HG02970 (cell line): ENCODE data around the gene EID2B.

Experiments
- ATAC-seq: cut with Tn5 transposase; IDR thresholded peaks from one replicate; pipeline ENCODE4 v1.9.1; 2021; ENCODE audit warnings: mild to moderate bottlenecking, moderate library complexity, moderate number of reproducible peaks; ENCODE audit not compliant: unreplicated experiment, low FRiP score

The EID2B gene

DNA sequence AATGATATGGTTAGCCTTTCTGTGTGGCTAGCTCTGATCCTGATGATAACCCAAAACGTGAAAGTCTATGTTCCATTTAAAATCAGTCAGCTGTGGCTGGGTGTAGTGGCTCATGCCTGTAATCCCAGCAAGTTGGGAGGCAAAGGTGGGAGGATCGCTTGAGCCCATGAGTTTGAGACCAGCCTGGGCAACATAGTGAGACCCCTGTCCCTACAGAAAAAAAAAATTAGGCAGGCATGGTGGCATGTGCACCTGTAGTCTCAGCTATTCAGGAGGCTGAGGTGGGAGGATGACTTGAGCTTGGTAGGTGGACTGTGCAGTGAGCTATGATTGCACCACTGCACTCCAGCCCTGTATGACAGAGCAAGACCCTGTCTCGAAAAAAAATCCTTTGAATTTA is 1.1 kb upstream of the EID2B start:
- no peak for ATAC-seq

DNA sequence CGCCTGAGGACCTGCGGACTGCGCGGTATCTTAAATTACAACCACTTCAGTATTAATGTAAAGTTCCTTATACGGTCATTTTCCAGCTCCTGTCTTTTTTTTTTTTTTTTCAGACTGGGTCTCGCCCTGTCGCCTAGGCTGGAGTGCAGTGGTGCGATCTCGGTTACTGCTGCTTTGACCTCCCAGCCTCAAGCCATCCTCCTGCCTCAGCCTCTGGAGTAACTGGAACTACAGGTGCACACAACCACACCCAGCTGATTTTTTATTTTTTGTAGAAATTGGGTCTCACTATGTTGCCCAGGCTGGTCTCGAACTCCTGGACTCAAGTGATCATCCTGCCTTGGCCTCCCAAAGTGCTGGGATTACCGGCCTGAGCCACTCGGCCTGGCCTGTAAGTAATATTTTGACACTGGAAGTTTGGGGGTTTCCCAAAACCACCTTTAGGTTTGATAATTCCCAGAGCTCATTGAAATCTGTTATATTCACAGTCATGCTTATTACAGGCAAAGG is 406 bp upstream of the EID2B start:
- ATAC-seq, result no peak

DNA sequence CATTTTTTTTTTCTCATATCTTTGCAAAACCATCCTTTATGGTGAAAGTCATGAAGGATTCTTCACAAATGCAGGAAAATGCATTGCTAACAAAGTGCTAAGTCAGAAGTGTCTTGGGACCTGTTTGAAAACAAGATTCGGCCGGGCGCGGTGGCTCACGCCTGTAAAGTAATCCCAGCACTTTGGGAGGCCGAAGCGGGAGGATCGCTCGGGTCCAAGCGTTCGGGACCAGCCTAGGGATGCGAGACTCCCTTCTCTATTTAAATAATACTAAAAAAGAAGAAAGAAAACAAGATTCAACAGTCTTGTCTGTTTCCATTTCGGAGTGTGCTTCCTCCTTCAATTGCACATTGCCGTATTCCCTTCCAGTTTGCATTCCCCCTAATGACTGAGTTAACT is 819 bp downstream of the EID2B start:
- no peak for ATAC-seq

DNA sequence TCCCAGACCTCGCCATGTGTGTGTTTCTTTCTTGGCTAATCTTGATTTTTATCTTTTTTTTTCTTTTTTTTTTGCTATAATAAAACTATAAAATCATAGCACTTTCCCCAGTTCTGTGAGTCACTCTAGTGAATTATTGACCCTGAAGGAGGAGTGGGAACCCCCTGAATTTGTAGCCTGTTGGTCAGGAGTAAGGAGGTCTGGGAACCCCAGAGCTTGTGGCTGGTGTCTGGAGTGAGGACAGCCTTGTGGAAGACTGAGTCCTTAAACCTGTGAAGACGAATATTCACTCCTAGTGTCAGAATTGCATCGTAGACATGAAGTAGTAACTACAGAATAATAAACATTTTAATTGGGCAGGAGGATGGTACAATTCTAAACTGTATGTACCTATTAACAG is 7.4 kb downstream of the EID2B start:
- no peak for ATAC-seq

DNA sequence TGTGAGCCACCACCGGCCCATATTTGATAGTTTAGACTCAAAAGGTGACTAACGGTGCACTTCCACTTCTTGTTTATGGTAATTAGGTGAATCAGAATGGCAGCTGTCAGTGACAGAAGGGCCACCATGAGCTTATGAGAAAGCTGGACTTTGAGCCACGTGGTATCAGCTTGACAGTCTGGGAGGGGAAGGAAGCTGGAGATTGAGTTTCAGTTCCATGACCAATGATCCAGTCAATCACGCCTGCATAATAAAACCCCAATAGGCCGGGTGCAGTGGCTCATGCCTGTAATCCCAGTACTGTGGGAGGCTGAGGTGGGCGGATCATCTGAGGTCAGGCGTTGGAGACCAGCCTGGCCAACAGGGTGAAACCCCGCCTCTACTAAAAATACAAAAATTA is 8.2 kb downstream of the EID2B start:
- no peak for ATAC-seq

DNA sequence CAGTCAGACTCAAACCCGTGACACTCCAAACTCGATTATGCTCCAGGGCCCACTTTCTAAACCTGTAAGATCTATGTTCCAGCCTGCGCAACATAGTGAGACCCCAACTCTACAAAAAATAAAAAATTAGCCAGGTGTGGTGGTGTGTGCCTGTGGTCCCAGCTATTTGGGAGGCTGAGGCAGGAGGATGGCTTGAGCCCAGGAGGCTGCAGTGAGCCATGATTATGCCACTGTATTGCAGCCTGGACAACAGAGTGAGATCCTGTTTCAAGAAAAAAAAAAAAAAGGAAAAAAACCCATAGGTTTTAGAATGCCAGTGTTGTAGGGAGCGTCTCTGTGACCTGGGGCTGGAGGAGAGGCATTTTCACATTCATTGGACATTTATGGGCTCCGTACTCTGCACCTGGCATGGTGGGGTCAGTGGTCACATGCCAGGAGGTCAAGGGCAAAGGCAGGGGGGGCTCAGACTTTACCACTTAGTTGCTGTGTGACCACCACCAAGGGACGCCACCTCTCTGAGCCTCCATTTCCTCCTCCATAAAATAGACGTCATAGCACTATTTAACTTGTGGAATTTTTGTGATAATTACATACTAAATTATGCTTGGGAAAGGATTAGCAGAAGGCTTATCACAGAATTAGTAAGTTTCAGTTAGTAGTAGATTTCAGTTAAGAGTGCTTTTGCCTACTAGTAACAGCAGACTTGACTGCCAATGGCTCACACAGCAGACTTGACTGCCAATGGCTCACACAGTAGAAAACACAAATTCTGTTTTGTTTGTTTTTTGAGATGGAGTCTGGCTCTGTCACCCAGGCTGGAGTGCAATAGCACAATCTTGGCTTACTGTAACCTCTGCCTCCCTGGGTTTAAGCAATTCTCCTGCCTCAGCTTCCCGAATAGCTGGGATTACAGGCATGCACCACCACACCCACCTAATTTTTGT is 11.8 kb downstream of the EID2B start:
- no peak for ATAC-seq

DNA sequence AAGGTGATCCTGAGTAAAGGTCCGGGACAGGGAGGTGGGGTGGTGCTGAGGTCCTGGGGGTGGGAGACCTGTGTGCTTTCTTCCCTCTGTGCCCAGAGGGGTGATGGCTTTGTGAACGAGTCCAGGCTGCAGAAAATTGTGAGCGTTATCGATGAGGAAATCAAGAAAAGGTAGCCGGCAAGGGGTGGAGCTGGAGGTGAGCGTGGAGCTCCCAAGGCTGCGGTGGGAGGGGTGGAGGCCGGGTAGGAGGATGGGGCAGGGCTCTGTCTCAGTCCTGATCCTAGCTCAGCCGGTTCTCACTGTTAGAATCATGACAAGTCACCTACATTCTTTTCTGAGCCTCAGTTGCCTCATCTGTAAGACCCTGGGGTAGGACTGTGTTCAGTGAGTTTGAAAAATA is 13.7 kb downstream of the EID2B start:
- ATAC-seq, result no peak

DNA sequence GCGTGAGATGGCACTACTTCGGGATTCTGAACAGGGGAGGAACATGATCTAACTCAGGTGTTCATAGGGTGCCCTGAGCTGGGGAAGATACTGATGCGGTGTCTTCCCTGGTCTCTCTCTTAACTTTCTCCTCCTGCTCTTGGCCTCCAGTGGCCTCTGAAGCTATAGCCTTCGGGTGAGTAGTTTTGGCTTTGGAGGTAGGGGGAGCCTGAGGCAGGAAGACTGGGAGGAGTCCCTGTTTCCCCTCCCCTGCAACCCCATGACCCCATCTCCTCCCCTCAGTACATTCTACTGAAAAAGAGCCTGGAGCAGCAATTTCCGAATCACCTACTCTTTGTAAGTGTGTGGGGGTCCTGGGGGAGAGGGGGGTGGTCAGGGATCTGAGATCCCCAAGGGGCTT is 14.2 kb downstream of the EID2B start:
- no peak for ATAC-seq

DNA sequence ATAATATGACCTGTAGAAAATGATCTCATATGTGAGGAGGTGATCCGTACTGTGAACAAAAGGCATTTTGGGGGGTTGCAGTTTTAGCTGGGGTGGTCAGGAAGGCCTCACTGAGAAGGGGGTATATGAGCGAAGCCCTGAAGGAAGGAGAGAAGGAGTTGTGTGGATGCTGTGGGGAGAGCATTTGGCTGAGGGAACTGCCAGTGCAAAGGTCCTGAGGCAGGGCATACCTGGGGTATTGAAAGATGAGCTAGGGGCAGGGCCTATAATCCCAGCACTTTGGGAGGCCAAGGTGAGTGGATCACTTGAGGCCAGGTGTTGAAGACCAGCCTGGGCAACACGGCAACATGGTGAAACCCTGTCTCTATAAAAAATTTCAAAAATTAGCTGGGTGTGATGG is 15.2 kb downstream of the EID2B start:
- ATAC-seq, result no peak

DNA sequence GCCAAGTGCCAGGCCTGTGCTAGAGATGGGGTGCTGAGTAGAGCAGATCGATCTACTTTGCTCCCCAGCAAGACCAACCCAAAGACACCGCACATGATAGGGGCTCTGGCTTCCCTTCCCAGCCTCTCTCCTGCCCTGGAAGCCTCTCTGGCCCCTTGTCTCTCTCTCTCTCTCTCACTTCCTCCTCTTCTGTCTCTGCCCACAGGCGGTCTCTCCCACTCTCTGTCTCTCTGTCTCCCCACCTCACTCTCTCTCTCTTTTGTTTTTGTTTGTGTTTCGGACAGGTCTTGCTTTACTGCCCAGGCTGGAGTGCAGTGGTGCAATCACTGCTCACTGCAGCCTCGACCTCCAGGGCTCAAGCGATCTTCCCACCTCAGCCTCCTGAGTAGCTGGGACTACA is 16.4 kb downstream of the EID2B start:
- ATAC-seq, result no peak

DNA sequence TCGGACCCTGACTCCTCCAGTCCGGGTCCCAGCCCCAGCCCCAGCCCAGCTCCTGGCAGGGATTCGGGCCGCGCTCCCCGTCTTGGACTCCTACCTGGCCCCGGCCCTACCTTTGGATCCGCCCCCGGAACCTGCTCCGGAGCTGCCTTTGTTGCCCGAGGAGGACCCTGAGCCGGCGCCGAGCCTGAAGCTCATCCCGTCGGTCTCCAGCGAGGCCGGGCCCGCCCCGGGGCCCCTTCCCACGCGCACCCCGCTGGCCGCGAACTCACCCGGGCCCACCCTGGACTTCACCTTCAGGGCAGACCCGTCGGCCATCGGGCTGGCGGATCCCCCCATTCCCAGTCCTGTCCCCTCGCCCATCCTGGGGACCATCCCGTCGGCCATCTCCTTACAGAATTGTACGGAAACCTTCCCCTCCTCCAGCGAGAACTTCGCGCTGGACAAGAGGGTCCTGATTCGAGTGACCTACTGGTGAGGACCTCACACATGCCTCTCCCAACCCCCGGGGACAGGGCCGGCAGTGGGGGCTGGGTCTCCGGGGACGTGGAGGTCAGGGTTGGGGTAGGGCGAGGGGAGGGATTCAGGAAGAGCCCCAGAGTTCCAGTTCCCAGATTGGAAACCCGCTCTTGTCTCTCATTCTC is 17.0 kb downstream of the EID2B start:
- ATAC-seq, result no peak

DNA sequence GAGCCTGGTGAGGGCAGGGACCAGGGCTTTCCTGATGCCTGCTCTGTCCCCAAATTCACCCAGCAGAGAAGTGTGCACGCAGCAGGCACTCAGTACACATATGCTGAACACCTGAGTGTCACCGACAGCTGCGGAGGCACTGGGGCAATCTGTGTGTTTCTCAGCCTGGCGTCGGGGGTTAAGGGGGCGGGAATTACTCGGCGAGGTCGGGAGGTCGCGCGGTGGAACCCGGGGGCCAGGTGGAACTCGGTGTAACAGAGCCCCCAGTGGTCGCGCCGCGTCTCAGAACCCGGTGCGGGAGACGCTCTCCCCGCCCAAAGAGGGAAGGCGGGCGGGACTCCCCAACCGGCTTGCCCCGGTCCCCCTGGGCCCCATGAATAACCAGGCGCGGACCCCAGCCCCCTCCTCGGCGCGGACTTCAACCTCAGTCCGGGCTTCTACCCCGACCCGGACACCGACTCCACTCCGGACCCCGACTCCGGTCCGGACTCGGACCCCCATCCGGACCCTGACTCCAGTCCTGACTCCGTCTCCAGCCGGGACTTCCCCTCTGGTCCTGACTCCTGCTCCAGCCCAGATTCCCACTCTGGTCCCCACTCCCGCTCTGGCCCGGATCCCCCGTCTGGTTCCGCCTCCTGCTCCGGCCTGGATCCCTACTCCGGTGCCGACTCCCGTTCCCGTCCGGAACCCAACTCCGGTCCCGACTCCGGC is 17.7 kb downstream of the EID2B start, which contains the start of gene SELENOV:
Gene SELENOV (plus strand): TSS at position 300 of the 711 bp plus-strand sequence. CDS start 74 bp downstream, at position 374.
- no peak for ATAC-seq

DNA sequence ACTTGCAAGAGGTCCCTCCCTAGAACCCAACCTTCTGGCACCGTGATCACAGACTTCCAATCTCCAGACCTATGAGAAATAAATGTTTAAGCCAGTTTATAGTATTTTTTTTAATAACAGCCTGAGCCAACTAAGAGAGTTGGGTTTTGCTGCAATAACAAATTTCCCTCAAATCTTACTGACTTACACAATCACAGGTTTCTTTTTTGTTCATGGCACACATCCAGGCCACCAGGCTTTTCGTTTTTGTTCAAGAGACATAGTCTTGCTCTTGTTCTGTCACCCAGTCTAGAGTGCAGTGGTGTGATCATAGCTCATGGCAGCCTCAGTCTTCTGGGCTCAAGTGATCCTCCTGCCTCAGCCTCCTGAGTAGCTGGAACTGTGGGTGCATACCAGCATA is 19.7 kb downstream of the EID2B start:
- ATAC-seq, result no peak

DNA sequence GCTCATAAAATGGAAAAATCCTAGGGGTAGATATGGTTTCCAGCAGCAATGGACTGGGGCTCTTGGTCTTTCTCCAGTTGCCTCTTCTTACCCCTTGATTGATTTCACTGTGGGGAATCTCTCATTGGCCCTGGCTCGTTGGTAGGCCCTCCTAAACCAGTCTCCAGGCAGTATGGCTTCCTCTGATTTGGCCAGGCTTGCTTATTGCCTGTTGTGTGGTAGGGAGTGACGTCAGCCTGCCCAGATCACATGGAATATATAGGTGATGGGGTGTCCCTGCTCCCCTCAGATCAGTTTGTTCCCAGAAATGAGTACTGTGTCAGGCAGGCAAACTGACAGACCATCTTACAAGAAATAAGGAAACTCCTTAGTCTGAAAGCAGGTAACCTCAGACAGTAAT is 23.4 kb downstream of the EID2B start:
- ATAC-seq, result no peak

DNA sequence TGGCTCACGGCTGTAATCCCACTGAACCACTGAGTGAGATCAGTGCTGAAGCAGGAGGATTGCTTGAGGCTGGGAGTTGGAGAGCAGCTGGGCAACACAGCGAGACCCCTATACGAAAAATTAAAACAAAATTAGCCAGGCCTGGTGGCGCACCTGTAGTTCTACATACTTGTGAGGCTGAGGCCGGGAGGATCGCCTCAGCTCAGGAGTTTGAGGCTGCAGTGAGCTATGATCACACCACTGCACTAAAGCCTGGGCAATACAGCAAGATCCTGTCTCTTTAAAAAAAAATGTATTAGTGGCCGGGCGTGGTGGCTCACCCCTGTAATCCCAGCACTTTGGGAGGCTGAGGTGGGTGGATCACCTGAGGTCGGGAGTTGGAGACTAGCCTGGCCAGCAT is 24.0 kb downstream of the EID2B start:
- ATAC-seq, result no peak

DNA sequence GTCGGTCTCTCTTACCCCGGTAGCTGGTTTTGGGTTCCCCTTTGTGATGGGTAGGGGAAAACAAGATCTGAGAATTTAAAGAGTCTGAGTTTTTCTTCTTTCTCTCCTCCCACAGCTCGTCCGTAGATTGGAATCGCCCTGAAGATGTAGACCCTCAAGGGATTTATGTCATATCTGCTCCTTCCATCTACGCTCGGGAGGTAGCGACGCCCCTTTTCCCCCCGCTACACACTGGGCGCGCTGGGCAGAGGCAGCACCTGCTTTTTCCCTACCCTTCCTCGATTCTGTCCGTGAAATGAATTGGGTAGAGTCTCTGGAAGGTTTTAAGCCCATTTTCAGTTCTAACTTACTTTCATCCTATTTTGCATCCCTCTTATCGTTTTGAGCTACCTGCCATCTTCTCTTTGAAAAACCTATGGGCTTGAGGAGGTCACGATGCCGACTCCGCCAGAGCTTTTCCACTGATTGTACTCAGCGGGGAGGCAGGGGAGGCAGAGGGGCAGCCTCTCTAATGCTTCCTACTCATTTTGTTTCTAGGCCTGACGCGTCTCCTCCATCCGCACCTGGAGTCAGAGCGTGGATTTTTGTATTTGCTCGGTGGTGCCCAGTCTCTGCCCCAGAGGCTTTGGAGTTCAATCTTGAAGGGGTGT is 24.8 kb downstream of the EID2B start:
- no peak for ATAC-seq

DNA sequence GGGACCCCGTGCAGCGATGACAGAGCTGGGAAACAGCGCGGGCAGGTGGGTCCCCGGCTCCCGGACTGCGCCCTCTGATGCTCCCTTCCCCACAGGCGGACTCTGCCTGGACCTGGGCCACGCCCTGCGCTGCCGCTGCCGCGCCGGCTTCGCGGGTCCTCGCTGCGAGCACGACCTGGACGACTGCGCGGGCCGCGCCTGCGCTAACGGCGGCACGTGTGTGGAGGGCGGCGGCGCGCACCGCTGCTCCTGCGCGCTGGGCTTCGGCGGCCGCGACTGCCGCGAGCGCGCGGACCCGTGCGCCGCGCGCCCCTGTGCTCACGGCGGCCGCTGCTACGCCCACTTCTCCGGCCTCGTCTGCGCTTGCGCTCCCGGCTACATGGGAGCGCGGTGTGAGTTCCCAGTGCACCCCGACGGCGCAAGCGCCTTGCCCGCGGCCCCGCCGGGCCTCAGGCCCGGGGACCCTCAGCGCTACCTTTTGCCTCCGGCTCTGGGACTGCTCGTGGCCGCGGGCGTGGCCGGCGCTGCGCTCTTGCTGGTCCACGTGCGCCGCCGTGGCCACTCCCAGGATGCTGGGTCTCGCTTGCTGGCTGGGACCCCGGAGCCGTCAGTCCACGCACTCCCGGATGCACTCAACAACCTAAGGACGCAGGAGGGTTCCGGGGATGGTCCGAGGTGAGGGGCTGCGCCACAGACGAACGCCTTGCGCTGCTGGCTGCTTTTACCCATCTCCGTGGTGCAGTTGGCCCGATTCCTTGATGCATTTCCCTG is 25.5 kb downstream of the EID2B start:
- ATAC-seq, result no peak

DNA sequence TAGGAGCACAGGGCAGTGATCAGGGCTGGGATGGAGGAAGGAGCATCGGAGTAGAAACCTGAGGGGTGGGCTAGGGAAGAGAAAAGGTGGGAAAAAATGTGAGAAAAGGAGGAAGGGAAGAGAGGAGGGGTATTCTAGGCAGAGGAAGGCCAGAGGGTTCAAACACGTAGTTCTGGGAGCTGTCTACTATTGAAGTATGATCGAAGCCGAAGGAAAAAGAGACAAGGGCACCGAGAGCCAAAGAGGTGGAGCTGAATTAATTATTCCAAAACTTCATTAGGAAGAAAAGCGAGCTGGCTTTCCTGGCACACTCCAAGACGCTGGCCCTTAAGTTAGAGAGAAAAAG is 26.1 kb downstream of the EID2B start:
- no peak for ATAC-seq

DNA sequence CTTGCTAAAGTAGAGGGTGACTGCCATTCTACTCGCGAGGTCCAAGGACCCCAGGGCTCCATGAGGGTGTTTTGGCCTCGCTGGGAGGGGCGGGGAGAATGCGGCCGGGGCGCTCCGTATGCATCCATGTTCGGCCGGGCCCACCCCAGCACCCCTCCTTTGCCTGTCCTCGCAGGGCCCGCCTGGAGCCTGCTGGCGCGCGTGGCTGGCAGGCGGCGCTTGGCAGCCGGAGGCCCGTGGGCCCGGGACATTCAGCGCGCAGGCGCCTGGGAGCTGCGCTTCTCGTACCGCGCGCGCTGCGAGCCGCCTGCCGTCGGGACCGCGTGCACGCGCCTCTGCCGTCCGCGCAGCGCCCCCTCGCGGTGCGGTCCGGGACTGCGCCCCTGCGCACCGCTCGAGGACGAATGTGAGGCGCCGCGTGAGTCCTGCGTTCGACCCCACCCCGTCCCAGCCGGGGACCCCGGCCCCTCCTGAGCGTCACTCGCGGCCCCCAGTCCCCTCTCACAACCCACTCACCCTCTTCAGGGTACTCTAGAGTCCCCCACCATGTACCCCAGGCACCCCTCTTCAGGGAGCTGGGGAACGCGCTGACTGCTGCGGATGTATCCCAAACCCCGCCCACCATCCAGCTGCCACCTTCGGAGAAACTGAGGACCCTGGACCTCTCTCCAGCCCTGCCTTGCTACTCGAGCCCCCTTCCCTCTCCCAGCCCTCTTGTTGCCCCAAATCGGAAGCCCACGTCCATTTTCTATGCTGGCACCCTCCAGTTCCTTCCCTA is 29.8 kb downstream of the EID2B start:
- ATAC-seq, result no peak
